CD8-positive, alpha-beta memory T cell (primary cell): Measurements from ENCODE around the gene AIMP1. TPM values are rescaled to one million over a fixed set of nuclear protein-coding genes. Genes with fewer than 3 reads are reported as not detected.

ENCODE experiments used
- CTCF ChIA-PET: fragments of 350-600 bp; sonication (Branson Sonifier 250); formaldehyde crosslinking; loops from one replicate; lab custom pipeline; 2021; ENCODE audit warnings: antibody characterized with exemption; lab: Charles Lee
- POLR2A ChIA-PET: fragments of 350-600 bp; sonication (Branson Sonifier 250); formaldehyde crosslinking; loops from one replicate; lab custom pipeline; 2021; ENCODE audit warnings: antibody characterized with exemption; lab: Charles Lee
- DNase-seq, 5 donors: peaks; one replicate each; pipeline versions ENCODE4 v3.0.0 to v3.0.0-alpha.2; 2020 to 2022; ENCODE audit warnings: mixed read lengths in 1 of 5
- H3K27ac ChIP-seq: one replicate; pipeline ENCODE4 v1.7.0; 2013; ENCODE audit warnings: low read depth, mild to moderate bottlenecking, low read length, moderate library complexity
- H3K27me3 ChIP-seq: 2 replicates; pipeline ENCODE4 v1.7.0; 2013; ENCODE audit warnings: low read length, mild to moderate bottlenecking; ENCODE audit not compliant: insufficient read depth, poor library complexity, severe bottlenecking
- H3K36me3 ChIP-seq: 2 replicates; pipeline ENCODE4 v1.7.0; 2013; ENCODE audit warnings: mild to moderate bottlenecking, low read length, moderate library complexity; ENCODE audit not compliant: insufficient read depth
- H3K4me1 ChIP-seq: 2 replicates; pipeline ENCODE4 v1.7.0; 2013; ENCODE audit warnings: mild to moderate bottlenecking, low read length, moderate library complexity; ENCODE audit not compliant: insufficient read depth
- H3K4me3 ChIP-seq: 2 replicates; pipeline ENCODE4 v1.7.0; 2013; ENCODE audit warnings: mild to moderate bottlenecking, low read length
- H3K9me3 ChIP-seq: 2 replicates; pipeline ENCODE4 v1.7.0; 2013; ENCODE audit warnings: mild to moderate bottlenecking, low read length
- H3K27ac Mint-ChIP-seq, 8 donors: one replicate each; pipeline ENCODE4 v1.8.0; 2020 to 2021; ENCODE audit warnings: mixed read lengths in 8 of 8, mild to moderate bottlenecking in 6 of 8, inconsistent platforms in 3 of 8, moderate library complexity in 3 of 8
- H3K27me3 Mint-ChIP-seq, 2 donors: one replicate each; pipeline ENCODE4 v1.8.0; 2020 to 2021; ENCODE audit warnings: mixed read lengths in 2 of 2, mild to moderate bottlenecking in 1 of 2, moderate library complexity in 1 of 2
- H3K36me3 Mint-ChIP-seq, 3 donors: one replicate each; pipeline ENCODE4 v1.8.0; 2020 to 2021; ENCODE audit warnings: mixed read lengths in 3 of 3, inconsistent platforms in 1 of 3, mild to moderate bottlenecking in 1 of 3
- H3K4me1 Mint-ChIP-seq, 3 donors: one replicate each; pipeline ENCODE4 v1.8.0; 2020 to 2021; ENCODE audit warnings: mixed read lengths in 3 of 3, inconsistent platforms in 1 of 3, mild to moderate bottlenecking in 1 of 3
- H3K4me3 Mint-ChIP-seq, 7 donors: one replicate each; pipeline ENCODE4 v1.8.0; 2020 to 2021; ENCODE audit warnings: mixed read lengths in 7 of 7, mild to moderate bottlenecking in 6 of 7, moderate library complexity in 4 of 7, inconsistent platforms in 2 of 7
- H3K9me3 Mint-ChIP-seq, 5 donors: one replicate each; pipeline ENCODE4 v1.8.0; 2020 to 2022; ENCODE audit warnings: mixed read lengths in 5 of 5, mild to moderate bottlenecking in 3 of 5, moderate library complexity in 2 of 5, inconsistent platforms in 1 of 5
- polyA plus RNA-seq: library from polyadenylated mRNA; unstranded; fragments of 300-500 nt; fragmentation: Illumina TruSeq; gene quantifications from one replicate; pipeline ENCODE4 v1.2.3, GENCODE V29; 2021
- total RNA-seq, 2 experiments: library from RNA; stranded (reverse); gene quantifications; one replicate each; pipeline ENCODE4 v1.2.3, GENCODE V29; 2021

Gene AIMP1
- total RNA-seq: 10 to 100 TPM; 66.5 to 67.9 TPM
- polyA plus RNA-seq: 67.0 TPM

- H3K4me1 Mint-ChIP-seq: peaks cover 33 to 38% (median 35%) of the 10 kb centered on the region in 3 donors
- DNase-seq: peak; percentile 80 to 92 (median 90)
- H3K27me3 Mint-ChIP-seq: no peaks in the 10 kb centered on the region
- Histone ChIP-seq H3K9me3 (no peaks in the 10 kb centered on the region), H3K36me3 (no peaks in the 10 kb centered on the region), H3K27ac (peak within 1 kb of the TSS; percentile 99), H3K27me3 (no peaks in the 10 kb centered on the region), H3K4me3 (peak within 1 kb of the TSS; percentile 91), H3K4me1 (peaks cover 27% of the 10 kb centered on the region)
- no peak within 1 kb of the TSS for H3K27ac Mint-ChIP-seq
- H3K36me3 Mint-ChIP-seq: peaks cover 4 to 21% (median 4%) of the 10 kb centered on the region in 3 donors
- CTCF ChIA-PET: interaction anchor here (0.9 to 1.3 kb wide), 3 partner anchors 12 to 30 kb away, joined by 3 to 4 read pairs (median 3); no protein-coding TSS in a partner anchor
- no peak within 1 kb of the TSS for H3K4me3 Mint-ChIP-seq
- no peaks in the 10 kb centered on the region for H3K9me3 Mint-ChIP-seq
- POLR2A ChIA-PET: interaction anchor here (0.6 to 1.3 kb wide), 3 partner anchors 9 to 1302 kb away, joined by 3 read pairs; no protein-coding TSS in a partner anchor
Measured at GRCh38 chr4:106315968-106316772, at the start of gene AIMP1, which contains the start of gene TBCK. AIMP1 (plus strand) TSS chr4:106316550; CDS start chr4:106325010, 8,460 bp downstream. TBCK (minus strand) TSS chr4:106316209; CDS start chr4:106308960, 7,249 bp downstream.

GRCh38 chr4:106268786-106269185 lies 47.6 kb upstream of the AIMP1 start:
- Histone ChIP-seq H3K9me3 (no peaks in the 10 kb centered on the region), H3K4me1 (no peaks in the 10 kb centered on the region), H3K27ac (no peak overlapping the region), H3K4me3 (no peak overlapping the region), H3K36me3 (no peaks in the 10 kb centered on the region), H3K27me3 (no peaks in the 10 kb centered on the region)
- no peaks in the 10 kb centered on the region for H3K9me3 Mint-ChIP-seq
- no peak for DNase-seq
- POLR2A ChIA-PET: no interaction called here
- no peaks in the 10 kb centered on the region for H3K27me3 Mint-ChIP-seq
- CTCF ChIA-PET: no interaction called here
- no peak overlapping the region for H3K4me3 Mint-ChIP-seq
- peaks cover 0 to 5% (median 4%) of the 10 kb centered on the region in 3 donors for H3K36me3 Mint-ChIP-seq
- H3K27ac Mint-ChIP-seq: peak overlapping the region in 1 of 8 donors; percentile 17
- H3K4me1 Mint-ChIP-seq: peaks cover 0 to 11% (median 4%) of the 10 kb centered on the region in 3 donors

- H3K4me3 Mint-ChIP-seq: no peak overlapping the region
- H3K9me3 Mint-ChIP-seq: no peaks in the 10 kb centered on the region
- H3K9me3 ChIP-seq: no peaks in the 10 kb centered on the region
- H3K4me1 ChIP-seq: no peaks in the 10 kb centered on the region
- no peak overlapping the region for H3K27ac Mint-ChIP-seq
- ChIA-PET CTCF (no interaction called here), POLR2A (no interaction called here)
- no peaks in the 10 kb centered on the region for H3K27me3 Mint-ChIP-seq
- H3K36me3 Mint-ChIP-seq: peaks cover 0 to 10% (median 5%) of the 10 kb centered on the region in 3 donors
- no peaks in the 10 kb centered on the region for H3K36me3 ChIP-seq
- H3K27ac ChIP-seq: no peak overlapping the region
- no peak overlapping the region for H3K4me3 ChIP-seq
- H3K27me3 ChIP-seq: no peaks in the 10 kb centered on the region
- DNase-seq: no peak
- peaks cover 2 to 16% (median 6%) of the 10 kb centered on the region in 3 donors for H3K4me1 Mint-ChIP-seq
Measured at GRCh38 chr4:106269711-106270110, 46.6 kb upstream of the AIMP1 start.

- Histone ChIP-seq H3K27ac (no peak overlapping the region), H3K27me3 (no peaks in the 10 kb centered on the region), H3K9me3 (no peaks in the 10 kb centered on the region), H3K36me3 (no peaks in the 10 kb centered on the region), H3K4me1 (no peaks in the 10 kb centered on the region), H3K4me3 (no peak overlapping the region)
- no peak for DNase-seq
- no peak overlapping the region for H3K4me3 Mint-ChIP-seq
- CTCF ChIA-PET: no interaction called here
- H3K27ac Mint-ChIP-seq: no peak overlapping the region
- peaks cover 0 to 8% (median 5%) of the 10 kb centered on the region in 3 donors for H3K36me3 Mint-ChIP-seq
- POLR2A ChIA-PET: no interaction called here
- H3K9me3 Mint-ChIP-seq: no peaks in the 10 kb centered on the region
- peaks cover 2 to 21% (median 6%) of the 10 kb centered on the region in 3 donors for H3K4me1 Mint-ChIP-seq
- H3K27me3 Mint-ChIP-seq: no peaks in the 10 kb centered on the region
Measured at GRCh38 chr4:106270736-106271135, 45.6 kb upstream of the AIMP1 start.

GRCh38 chr4:106273831-106274230 lies 42.5 kb upstream of the AIMP1 start:
- Mint-ChIP-seq H3K4me1 (peaks cover 2 to 26% (median 6%) of the 10 kb centered on the region in 3 donors), H3K9me3 (no peaks in the 10 kb centered on the region), H3K27me3 (no peaks in the 10 kb centered on the region), H3K4me3 (no peak overlapping the region), H3K27ac (no peak overlapping the region), H3K36me3 (peaks cover 0 to 8% (median 4%) of the 10 kb centered on the region in 3 donors)
- no peaks in the 10 kb centered on the region for H3K9me3 ChIP-seq
- CTCF ChIA-PET: no interaction called here
- no peak for DNase-seq
- H3K27ac ChIP-seq: no peak overlapping the region
- POLR2A ChIA-PET: no interaction called here
- no peaks in the 10 kb centered on the region for H3K36me3 ChIP-seq
- H3K27me3 ChIP-seq: no peaks in the 10 kb centered on the region
- no peaks in the 10 kb centered on the region for H3K4me1 ChIP-seq
- H3K4me3 ChIP-seq: no peak overlapping the region

GRCh38 chr4:106277140-106277675 lies 39.1 kb upstream of the AIMP1 start:
- H3K4me3 Mint-ChIP-seq: no peak overlapping the region
- Histone ChIP-seq H3K27me3 (no peaks in the 10 kb centered on the region), H3K9me3 (no peaks in the 10 kb centered on the region), H3K36me3 (no peaks in the 10 kb centered on the region), H3K4me3 (no peak overlapping the region), H3K27ac (no peak overlapping the region), H3K4me1 (no peaks in the 10 kb centered on the region)
- H3K27ac Mint-ChIP-seq: no peak overlapping the region
- POLR2A ChIA-PET: no interaction called here
- H3K27me3 Mint-ChIP-seq: no peaks in the 10 kb centered on the region
- CTCF ChIA-PET: no interaction called here
- H3K4me1 Mint-ChIP-seq: peaks cover 2 to 23% (median 6%) of the 10 kb centered on the region in 3 donors
- DNase-seq: no peak
- H3K9me3 Mint-ChIP-seq: no peaks in the 10 kb centered on the region
- peaks cover 8 to 9% (median 8%) of the 10 kb centered on the region in 3 donors for H3K36me3 Mint-ChIP-seq

- Mint-ChIP-seq H3K27ac (no peak overlapping the region), H3K4me3 (no peak overlapping the region), H3K9me3 (peaks cover 0 to 1% (median 0%) of the 10 kb centered on the region in 5 donors), H3K27me3 (no peaks in the 10 kb centered on the region), H3K36me3 (peaks cover 10 to 30% (median 15%) of the 10 kb centered on the region in 3 donors), H3K4me1 (peaks cover 0 to 3% (median 2%) of the 10 kb centered on the region in 3 donors)
- Histone ChIP-seq H3K27me3 (no peaks in the 10 kb centered on the region), H3K36me3 (no peaks in the 10 kb centered on the region), H3K9me3 (no peaks in the 10 kb centered on the region), H3K4me3 (no peak overlapping the region), H3K27ac (no peak overlapping the region), H3K4me1 (no peaks in the 10 kb centered on the region)
- DNase-seq: no peak
- ChIA-PET POLR2A (no interaction called here), CTCF (interaction anchor here (0.7 kb wide), 1 partner anchor 10 kb away, joined by 3 read pairs; no protein-coding TSS in a partner anchor)
Measured at GRCh38 chr4:106284227-106284626, 32.1 kb upstream of the AIMP1 start.

GRCh38 chr4:106286611-106287010 lies 29.7 kb upstream of the AIMP1 start:
- H3K4me1 ChIP-seq: no peaks in the 10 kb centered on the region
- ChIA-PET POLR2A (no interaction called here), CTCF (no interaction called here)
- Mint-ChIP-seq H3K36me3 (peaks cover 8 to 44% (median 12%) of the 10 kb centered on the region in 3 donors), H3K9me3 (peaks cover 0 to 1% (median 0%) of the 10 kb centered on the region in 5 donors), H3K4me1 (peaks cover 0 to 2% (median 0%) of the 10 kb centered on the region in 3 donors), H3K4me3 (no peak overlapping the region), H3K27ac (no peak overlapping the region), H3K27me3 (no peaks in the 10 kb centered on the region)
- H3K9me3 ChIP-seq: no peaks in the 10 kb centered on the region
- no peak overlapping the region for H3K4me3 ChIP-seq
- no peaks in the 10 kb centered on the region for H3K27me3 ChIP-seq
- DNase-seq: no peak
- no peak overlapping the region for H3K27ac ChIP-seq
- H3K36me3 ChIP-seq: peaks cover 5% of the 10 kb centered on the region
